ACC112 (cell line): Measurements from ENCODE around the gene ZNF32.

Experiments used
- H2AFZ ChIP-seq: fragments of 200-600 bp; sonication (generic); one replicate; pipeline ENCODE4 v1.6.0; 2017; ENCODE audit warnings: antibody characterized with exemption, low read length; ENCODE audit not compliant: unreplicated experiment
- H3K27ac ChIP-seq: fragments of 200-600 bp; sonication (generic); 2 replicates; pipeline ENCODE4 v1.5.1; 2014; ENCODE audit warnings: low read depth, mild to moderate bottlenecking, antibody characterized with exemption, low read length, moderate library complexity
- H3K27me3 ChIP-seq: fragments of 200-600 bp; sonication (generic); 2 replicates; pipeline ENCODE4 v1.6.1; 2014; ENCODE audit warnings: mild to moderate bottlenecking, antibody characterized with exemption, low read length, moderate library complexity, mixed read lengths; ENCODE audit not compliant: insufficient read depth
- H3K36me3 ChIP-seq: fragments of 200-600 bp; sonication (generic); 2 replicates; pipeline ENCODE4 v1.6.1; 2016; ENCODE audit warnings: mild to moderate bottlenecking, antibody characterized with exemption, low read length, moderate library complexity, mixed read lengths; ENCODE audit not compliant: insufficient read depth
- H3K4me1 ChIP-seq: fragments of 200-600 bp; sonication (generic); one replicate; pipeline ENCODE4 v1.6.1; 2016; ENCODE audit warnings: low read length, mixed read lengths; ENCODE audit not compliant: insufficient read depth, unreplicated experiment, control insufficient read depth
- H3K4me3 ChIP-seq: fragments of 200-600 bp; sonication (generic); 2 replicates; pipeline ENCODE4 v1.5.1; 2014; ENCODE audit warnings: mild to moderate bottlenecking, low read depth, low read length
- H3K79me2 ChIP-seq: fragments of 200-600 bp; sonication (generic); one replicate; pipeline ENCODE4 v1.6.0; 2016; ENCODE audit warnings: low read length; ENCODE audit not compliant: control insufficient read depth, unreplicated experiment, insufficient read depth

Gene ZNF32

DNA sequence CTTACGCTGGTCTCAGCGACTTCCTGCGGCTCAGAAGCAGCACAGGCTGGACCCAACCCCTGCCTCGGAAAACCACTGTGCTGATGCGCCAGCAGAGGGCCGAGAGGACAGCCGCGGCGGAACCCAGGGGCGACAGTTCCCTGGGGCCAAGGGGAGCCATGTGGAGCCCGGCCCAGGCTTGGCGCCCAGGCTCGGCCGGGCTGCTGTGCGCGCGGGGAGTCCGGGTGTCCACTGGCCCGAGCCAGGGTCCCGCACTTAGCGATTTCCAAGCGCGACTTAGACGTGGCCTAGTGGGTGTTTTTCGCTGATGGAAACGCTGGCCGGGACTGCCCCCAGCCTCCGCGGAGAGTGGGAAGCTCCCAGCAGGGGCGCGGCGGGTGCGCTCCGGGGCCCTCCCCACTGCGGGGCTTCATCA, 18.6 kb upstream of the ZNF32 start:
- Histone ChIP-seq H3K27ac (no peak overlapping the region), H3K36me3 (no peaks in the 10 kb centered on the region), H2AFZ (peak overlapping the region; percentile 34), H3K4me3 (no peak overlapping the region), H3K79me2 (no peaks in the 10 kb centered on the region), H3K4me1 (no peaks in the 10 kb centered on the region), H3K27me3 (peaks cover 16% of the 10 kb centered on the region)

DNA sequence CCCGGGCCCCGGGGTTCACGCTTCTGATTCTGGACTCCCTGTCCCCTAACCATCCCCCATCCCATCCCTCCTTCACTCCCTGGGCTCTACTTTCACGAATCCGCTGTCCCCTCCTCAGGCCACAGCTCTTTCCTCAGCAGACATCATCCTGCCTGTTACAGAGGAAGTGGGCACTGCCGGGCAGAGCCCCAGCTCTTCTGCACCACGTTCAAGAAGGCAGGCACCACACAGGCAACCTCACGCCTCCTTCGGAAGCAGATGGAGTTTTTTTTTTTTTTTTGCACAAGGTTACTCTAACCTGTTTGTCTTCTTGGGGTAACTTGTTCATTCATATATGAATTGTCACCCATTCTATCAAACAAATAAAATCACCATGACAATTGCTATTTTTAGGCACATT, 17.9 kb upstream of the ZNF32 start:
- Histone ChIP-seq H3K79me2 (no peaks in the 10 kb centered on the region), H3K4me1 (no peaks in the 10 kb centered on the region), H3K27ac (no peak overlapping the region), H3K4me3 (no peak overlapping the region), H3K36me3 (no peaks in the 10 kb centered on the region), H3K27me3 (peaks cover 16% of the 10 kb centered on the region), H2AFZ (no peak overlapping the region)

DNA sequence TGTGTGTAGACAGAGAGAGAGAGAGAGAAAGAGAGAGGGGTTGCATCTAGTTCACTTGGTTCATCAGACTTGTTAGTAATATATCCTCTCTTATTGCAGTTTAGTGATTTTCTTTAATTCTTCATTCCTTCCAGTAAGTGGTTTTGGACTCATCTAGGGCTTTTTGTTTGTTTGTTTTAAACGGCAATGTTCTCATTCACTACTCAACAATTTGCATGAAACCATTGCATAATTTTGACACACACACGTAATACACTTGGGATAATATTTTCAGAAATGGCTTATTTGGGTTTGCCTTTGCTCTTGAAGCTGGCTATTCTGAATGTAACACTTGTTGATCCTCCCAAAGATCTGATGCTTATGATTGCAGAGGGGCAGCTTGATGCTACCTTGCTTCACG, 16.4 kb upstream of the ZNF32 start:
- Histone ChIP-seq H3K36me3 (no peaks in the 10 kb centered on the region), H2AFZ (no peak overlapping the region), H3K4me3 (no peak overlapping the region), H3K4me1 (no peaks in the 10 kb centered on the region), H3K27me3 (peaks cover 12% of the 10 kb centered on the region), H3K79me2 (no peaks in the 10 kb centered on the region), H3K27ac (no peak overlapping the region)

DNA sequence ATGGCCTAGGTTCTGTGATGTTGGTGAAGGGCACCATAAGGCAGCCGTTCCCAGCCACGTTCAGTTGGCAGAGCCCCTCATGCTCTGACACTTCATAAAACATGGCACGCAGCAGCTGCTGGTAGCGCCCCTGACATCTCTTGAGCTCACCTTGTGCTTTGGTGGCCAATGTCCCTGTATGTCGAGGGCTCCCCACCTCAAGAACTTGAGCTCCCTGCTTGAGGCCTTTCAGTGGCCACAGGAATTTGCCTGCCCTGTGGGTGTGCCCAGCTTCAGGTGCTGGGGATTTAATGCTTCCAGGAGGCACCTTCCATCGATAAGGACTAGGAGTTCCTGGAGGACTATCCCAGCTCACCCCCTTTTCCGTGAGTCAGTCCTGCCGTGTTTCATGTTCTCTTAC, 9.5 kb upstream of the ZNF32 start:
- Histone ChIP-seq H3K27me3 (no peaks in the 10 kb centered on the region), H3K4me3 (no peak overlapping the region), H2AFZ (no peak overlapping the region), H3K36me3 (no peaks in the 10 kb centered on the region), H3K79me2 (no peaks in the 10 kb centered on the region), H3K4me1 (peaks cover 9% of the 10 kb centered on the region), H3K27ac (no peak overlapping the region)

DNA sequence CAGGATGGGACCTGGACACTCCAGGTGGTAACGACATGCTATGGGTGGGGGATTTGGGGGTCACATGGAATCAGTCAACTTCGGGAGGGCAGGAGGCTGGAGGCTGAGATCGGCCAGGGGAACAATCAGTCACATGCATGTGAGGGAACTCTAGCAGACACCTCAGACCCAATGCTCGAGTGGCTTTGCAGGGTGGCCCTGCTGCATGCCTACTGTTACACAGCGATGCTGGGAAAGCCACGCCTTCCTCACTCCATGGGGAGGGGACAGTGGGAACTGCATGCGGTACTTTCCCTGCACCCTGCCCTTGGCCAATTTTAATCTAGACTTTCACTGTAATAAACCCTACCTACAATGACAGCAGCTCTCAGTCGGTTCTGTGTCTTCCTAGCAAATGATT, 6.6 kb upstream of the ZNF32 start:
- Histone ChIP-seq H3K79me2 (no peaks in the 10 kb centered on the region), H3K27me3 (no peaks in the 10 kb centered on the region), H3K27ac (no peak overlapping the region), H2AFZ (no peak overlapping the region), H3K4me3 (no peak overlapping the region), H3K36me3 (no peaks in the 10 kb centered on the region), H3K4me1 (peaks cover 12% of the 10 kb centered on the region)

DNA sequence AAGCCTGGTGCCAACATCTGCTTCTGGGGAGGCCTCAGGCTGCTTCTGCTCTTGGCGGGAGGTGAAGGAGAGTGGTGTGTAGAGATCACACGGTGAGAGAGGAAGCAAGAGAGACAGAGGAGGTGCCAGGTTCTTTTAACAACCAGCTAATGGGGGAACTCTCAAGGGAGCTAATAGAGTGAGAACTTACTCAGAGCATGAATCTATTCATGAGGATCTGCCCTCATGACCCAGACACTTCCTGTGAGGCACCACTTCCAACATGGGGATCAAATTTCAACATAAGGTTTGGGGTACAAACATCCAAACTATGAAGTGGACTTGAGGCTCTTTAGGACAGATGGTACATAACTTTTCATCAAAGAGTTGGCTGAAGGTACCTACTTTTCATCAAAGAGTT, 5.1 kb upstream of the ZNF32 start:
- Histone ChIP-seq H3K4me3 (peak overlapping the region; percentile 12; the same call in 1 of the 2 replicates), H2AFZ (no peak overlapping the region), H3K4me1 (peaks cover 12% of the 10 kb centered on the region), H3K27me3 (no peaks in the 10 kb centered on the region), H3K27ac (no peak overlapping the region), H3K79me2 (no peaks in the 10 kb centered on the region), H3K36me3 (no peaks in the 10 kb centered on the region)

- Histone ChIP-seq H3K36me3 (peaks cover 35% of the 10 kb centered on the region), H3K4me1 (peaks cover 14% of the 10 kb centered on the region), H2AFZ (peak overlapping the region; percentile 97), H3K27ac (no peak overlapping the region), H3K4me3 (peak overlapping the region; percentile 89), H3K79me2 (peaks cover 7% of the 10 kb centered on the region), H3K27me3 (no peaks in the 10 kb centered on the region)
Measured at GRCh38 chr10:43649185-43649523, 473 bp upstream of the ZNF32 start.

- Histone ChIP-seq H3K27ac (peak overlapping the region; percentile 39; the same call in 1 of the 2 replicates), H2AFZ (peak overlapping the region; percentile 91), H3K36me3 (peaks cover 46% of the 10 kb centered on the region), H3K4me1 (peaks cover 3% of the 10 kb centered on the region), H3K79me2 (peaks cover 7% of the 10 kb centered on the region), H3K4me3 (peak overlapping the region; percentile 89), H3K27me3 (no peaks in the 10 kb centered on the region)
Measured at GRCh38 chr10:43648095-43648397, 635 bp downstream of the ZNF32 start.

DNA sequence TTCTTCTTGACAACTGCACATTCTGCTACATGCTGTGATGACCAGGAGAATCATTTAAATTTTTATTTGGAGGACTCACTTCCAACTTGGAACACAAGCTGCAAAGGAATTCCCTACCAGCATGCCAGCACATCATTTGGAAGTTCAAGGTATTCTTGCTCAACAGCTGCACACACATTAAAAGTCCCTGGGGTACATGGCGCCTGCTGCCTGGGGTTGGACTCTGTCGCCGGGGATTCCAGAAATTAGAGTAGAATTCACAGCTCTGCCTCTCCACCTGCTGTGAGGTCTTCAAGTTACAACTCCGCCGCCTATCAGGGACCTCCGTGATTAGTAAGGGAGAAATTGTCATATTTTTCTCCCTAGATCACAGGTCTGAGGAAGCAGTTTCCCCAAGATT, 1.1 kb downstream of the ZNF32 start:
- H3K27ac ChIP-seq: no peak overlapping the region
- peak overlapping the region; percentile 89 for H3K4me3 ChIP-seq
- H3K4me1 ChIP-seq: peaks cover 3% of the 10 kb centered on the region
- peaks cover 7% of the 10 kb centered on the region for H3K79me2 ChIP-seq
- H2AFZ ChIP-seq: peak overlapping the region; percentile 91
- peaks cover 51% of the 10 kb centered on the region for H3K36me3 ChIP-seq
- no peaks in the 10 kb centered on the region for H3K27me3 ChIP-seq

- H3K36me3 ChIP-seq: peaks cover 61% of the 10 kb centered on the region
- H3K4me1 ChIP-seq: peaks cover 3% of the 10 kb centered on the region
- no peak overlapping the region for H2AFZ ChIP-seq
- H3K4me3 ChIP-seq: no peak overlapping the region
- peaks cover 7% of the 10 kb centered on the region for H3K79me2 ChIP-seq
- H3K27me3 ChIP-seq: no peaks in the 10 kb centered on the region
- no peak overlapping the region for H3K27ac ChIP-seq
Measured at GRCh38 chr10:43645866-43646265, 2.8 kb downstream of the ZNF32 start.

GRCh38 chr10:43644252-43644651, 4.4 kb downstream of the ZNF32 start:
- Histone ChIP-seq H3K27ac (no peak overlapping the region), H3K4me3 (no peak overlapping the region; the same call in 1 of the 2 replicates), H3K36me3 (peaks cover 61% of the 10 kb centered on the region), H2AFZ (no peak overlapping the region), H3K4me1 (peaks cover 3% of the 10 kb centered on the region), H3K79me2 (peaks cover 7% of the 10 kb centered on the region), H3K27me3 (no peaks in the 10 kb centered on the region)

DNA sequence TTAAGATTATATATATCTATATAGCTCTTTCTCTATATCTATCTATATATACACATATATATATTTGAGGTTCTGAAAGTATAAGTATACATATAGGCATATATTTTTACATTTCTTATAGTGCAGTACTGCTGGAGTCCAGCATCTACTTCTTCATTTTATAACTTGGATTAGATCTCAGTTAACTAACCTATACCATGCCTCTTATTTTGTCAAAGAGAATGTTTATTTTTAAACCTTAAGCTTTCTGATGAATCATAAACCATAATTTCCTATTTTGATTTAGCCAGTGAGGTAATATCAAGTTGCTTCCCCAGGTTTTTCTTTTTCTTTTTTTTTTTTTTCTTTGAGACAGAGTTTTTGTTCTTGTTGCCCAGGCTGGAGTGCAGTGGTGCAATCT, 8.1 kb downstream of the ZNF32 start:
- Histone ChIP-seq H3K36me3 (peaks cover 40% of the 10 kb centered on the region), H3K4me3 (no peak overlapping the region), H3K79me2 (no peaks in the 10 kb centered on the region), H3K4me1 (no peaks in the 10 kb centered on the region), H3K27ac (no peak overlapping the region), H3K27me3 (no peaks in the 10 kb centered on the region), H2AFZ (no peak overlapping the region)
